Suprapubic skin (tissue), 3 donors: ENCODE measurements around the gene ENKUR.

Experiments
- CTCF ChIP-seq, 2 donors: fragments of 200-600 bp in 1 of 2; fragments of 450-650 bp in 1 of 2; sonication (generic) in 1 of 2; IDR thresholded peaks; one replicate each; pipeline ENCODE4 v1.5.1; 2016 to 2019; ENCODE audit warnings: antibody characterized with exemption in 2 of 2, mild to moderate bottlenecking in 1 of 2, moderate library complexity in 1 of 2
- POLR2A ChIP-seq, 2 donors: fragments of 450-650 bp; IDR thresholded peaks; one replicate each; pipeline ENCODE4 v1.6.1; 2017; ENCODE audit warnings: antibody characterized with exemption in 2 of 2, mild to moderate bottlenecking in 2 of 2, moderate library complexity in 2 of 2

GRCh38 chr10:25026463-25026862 is 10.5 kb upstream of the ENKUR start:
- TF ChIP-seq POLR2A (IDR thresholded peaks at IDR 0.05) (no peak), CTCF (IDR thresholded peaks at IDR 0.05) (no peak)
